NCI-H2227 (cell line): ENCODE data around the gene SH3TC1.

Experiments
- DNase-seq: peaks from one replicate; lab custom pipeline; 2025; ENCODE audit not compliant: unreplicated experiment; lab: John Stamatoyannopoulos, UW

The SH3TC1 gene

DNA sequence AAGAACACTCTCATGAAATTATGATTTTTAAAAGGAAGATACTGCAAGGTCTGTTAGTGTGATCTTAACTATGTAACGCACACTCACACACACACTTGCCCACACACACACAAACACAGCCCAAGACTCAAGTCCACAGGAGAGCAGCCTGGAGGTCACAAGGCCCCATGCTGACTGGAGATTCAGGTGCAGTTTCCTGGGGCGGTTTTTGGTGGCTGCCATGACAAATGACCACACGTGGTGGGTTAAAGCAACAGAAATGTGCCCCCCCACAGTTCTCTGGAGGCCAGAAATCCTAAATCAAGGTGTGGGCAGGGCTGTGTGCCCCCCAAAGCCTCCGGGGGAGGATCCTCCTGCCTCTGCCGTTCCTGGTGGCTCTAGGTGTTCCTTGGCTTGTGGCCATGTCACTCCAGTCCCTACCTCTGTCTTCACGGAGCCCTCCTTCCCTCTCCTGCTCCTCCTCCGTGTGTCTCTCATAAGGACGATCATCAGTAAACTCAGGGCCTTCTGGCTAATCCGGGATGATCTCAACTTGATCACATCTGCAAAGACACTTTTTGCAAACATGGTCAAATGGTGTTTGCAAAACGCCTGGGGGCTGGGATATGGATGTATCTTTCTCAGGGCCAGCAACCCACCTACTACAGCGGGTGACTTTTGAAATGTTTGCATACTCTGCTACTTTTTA, 60.8 kb downstream of the SH3TC1 start:
- no peak for DNase-seq

DNA sequence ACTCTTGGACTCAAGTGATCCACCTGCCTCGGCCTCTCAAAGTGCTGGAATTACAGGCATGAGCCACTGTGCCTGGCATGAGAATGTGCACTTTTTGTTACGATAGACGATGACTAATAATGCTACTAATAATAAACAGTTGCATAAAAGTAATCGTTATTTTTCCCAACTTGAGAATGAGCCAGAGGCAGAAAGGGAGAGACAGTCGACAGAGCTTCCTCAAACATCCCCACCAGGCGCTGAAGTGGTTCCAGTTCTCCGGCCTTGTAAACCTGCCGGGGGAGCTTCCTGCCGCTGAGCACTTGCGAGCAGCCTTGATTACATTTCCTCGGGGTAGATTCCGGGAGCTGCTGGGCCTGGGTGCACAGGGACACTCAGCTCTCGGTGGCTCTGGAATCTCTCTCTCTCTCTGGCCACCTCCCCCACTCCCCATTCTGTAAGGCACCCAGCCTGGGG, 61.6 kb downstream of the SH3TC1 start:
- DNase-seq = no peak

DNA sequence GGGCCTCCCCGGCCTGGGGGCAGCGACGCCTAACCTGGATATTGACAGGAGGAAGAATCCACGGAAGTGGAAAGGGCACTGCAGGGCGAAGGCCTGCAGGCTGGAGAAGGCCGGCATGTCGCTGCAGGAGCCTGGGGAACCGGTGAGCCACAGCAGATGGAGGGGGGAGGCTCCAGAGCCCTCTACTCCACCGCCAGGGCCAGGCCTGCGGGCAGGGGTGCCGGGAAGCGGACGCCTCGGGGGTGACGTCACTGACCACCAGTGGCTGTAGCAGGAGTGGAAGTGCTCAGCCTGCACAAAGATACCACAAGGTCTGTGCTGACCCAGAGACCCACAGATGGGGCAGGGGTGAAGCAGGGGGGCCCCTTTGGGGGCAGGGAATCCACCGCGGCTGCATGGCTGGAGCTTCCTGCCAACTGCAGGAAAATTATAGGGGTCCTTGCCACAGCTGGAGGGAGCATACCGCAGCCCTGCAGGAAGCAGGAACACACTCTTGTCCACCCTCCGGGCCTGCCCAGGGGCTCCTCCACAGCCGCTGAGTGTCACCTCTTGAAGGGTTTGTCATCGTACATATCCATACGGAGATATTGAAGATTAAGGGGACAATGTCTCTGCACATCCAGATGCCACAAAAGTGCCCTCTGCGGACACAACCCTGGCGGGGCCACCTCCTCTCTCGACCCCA, 62.9 kb downstream of the SH3TC1 start:
- DNase-seq = no peak

DNA sequence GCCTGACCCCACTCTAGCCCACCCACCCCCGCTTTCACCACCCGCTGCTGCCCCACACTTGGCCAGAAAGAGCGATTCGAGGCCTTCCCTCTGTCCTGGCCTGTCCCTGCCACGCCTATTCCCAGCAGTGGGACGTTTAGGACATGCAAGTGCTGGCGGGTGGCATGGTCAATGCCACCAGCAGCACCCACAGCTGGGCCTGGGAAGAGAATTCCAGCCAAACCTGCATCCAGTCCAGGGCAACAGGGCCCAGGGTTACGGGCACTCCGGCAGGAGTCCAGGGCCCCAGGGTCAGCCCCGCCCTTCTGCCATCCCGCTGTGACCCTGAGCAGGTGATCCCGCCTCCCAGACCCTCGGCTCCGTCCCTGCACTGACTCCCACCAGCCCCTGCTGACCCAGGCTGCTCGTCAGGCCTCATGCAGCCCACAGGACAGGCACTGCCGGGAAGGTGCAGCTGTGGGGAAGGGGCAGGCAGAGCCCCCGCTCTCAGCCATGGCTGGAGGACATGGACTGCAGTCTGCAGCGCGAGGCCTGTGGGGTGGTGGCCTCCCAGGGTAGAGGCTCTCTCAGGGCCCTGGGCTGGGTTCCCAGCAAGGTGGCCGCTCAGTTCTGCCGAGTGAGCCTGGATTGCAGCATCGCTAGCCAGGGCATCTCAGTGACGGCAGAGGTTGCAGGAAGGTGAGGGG, 63.7 kb downstream of the SH3TC1 start:
- DNase-seq = no peak

DNA sequence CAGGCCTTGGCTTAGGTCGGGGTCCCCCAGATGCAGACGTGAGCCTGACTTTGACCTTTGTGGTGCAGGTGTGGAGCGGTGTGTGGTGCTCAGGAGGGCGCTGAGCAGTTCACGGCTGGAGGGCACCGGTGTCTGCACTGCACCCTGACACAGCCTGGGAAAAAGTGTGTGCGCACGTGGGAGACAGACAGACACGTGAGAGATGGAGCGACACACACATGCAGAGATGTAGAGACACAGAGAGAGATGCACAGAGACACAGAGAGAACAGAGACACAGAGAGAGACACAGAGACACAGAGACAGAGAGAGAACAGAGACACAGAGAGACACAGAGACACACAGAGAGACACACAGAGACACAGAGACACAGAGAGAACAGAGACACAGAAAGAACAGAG, 64.3 kb downstream of the SH3TC1 start:
- DNase-seq = no peak

DNA sequence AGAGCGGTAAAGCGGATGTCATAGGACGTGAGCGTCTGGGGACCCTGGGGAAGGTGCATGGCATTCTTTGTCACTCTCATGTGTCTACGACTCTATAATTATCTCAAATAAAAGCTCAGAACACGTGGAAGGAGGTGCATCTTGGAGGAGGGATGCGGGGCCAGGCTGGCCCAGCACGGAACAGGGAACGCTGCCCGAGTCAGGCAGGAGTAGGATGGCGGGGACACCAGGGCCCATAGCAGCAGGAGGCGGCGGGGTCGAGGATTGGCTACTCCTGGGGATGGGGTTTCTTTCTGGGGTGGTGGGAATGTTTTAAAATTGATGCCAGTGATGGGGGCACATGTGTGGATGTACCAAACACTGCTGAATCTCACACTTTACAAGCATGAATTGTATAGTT, 65.0 kb downstream of the SH3TC1 start:
- DNase-seq = peak; percentile 27

DNA sequence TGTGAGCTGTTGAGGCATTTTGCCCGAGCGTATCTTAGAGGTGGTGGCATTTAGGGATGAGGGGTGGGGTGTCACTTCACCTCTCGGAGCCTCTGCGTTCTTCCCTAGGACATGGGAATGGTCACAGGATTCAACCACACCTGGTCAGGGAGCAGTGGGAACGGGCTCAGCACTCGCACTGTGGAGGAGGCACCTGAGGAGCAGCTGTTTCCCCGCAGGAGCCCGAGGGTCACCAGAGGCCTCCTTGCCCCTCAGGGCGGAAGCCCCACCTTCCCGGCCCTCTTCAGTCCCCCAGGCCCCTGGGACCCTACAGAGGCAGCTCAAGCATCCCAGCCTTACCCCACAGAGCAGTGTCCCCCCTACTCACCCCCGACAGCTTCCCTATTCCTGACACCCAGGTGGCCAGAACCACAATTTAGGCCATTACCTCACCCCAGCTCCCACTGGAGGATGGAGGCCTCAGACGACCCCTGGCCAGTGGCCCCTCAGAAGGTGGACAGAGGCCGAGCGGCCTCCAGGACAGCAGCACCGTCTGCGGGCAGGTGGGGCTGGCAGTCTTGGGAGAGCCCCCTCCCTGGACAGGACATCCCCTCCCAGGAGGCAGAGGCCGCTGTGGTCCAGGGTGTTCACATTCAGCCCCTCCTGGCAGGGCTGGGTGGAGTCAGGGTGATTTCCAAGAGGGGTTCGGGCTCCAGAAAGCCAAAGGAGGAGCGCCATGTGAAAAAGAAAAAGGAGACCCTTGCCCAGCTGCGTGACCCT, 66.3 kb downstream of the SH3TC1 start:
- no peak for DNase-seq

DNA sequence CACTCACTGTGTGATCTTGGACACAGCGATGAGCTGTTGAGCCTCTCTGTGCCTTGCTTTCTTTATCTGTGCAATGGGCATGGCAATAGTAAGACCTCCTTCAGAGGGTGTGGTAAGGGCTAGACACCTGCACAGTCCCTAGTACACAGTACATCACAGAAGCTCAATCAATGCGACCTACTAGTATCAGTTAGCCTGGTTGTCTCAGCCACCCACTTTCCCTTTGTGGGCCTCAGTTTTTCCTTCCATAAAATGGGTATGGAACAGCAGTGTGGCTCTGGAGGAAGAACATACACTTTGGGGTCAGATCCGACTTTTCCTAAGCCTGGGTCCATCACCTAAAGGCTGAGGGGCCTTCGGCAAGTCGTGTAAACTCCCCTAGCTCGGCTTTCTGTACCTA, 67.0 kb downstream of the SH3TC1 start:
- no peak for DNase-seq

DNA sequence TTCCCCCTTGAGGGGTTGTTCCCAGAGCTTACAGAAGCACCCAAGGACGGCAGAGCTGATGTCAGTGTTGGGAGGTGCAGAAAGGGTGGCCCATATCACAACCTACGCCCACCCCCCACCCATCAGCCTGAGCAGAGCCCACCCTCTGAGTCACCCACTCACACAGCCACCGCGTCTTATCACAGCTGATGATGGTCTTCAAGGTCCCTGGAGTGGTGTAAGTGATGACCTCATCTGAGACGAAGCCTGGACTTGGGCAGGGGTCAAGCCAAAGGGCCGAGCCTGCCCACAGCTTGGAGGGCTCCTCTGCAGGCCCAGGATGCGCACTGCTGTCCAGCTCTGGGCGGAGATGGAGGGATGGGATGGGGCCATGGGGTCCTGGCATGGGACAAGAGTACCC, 67.4 kb downstream of the SH3TC1 start:
- DNase-seq = no peak

DNA sequence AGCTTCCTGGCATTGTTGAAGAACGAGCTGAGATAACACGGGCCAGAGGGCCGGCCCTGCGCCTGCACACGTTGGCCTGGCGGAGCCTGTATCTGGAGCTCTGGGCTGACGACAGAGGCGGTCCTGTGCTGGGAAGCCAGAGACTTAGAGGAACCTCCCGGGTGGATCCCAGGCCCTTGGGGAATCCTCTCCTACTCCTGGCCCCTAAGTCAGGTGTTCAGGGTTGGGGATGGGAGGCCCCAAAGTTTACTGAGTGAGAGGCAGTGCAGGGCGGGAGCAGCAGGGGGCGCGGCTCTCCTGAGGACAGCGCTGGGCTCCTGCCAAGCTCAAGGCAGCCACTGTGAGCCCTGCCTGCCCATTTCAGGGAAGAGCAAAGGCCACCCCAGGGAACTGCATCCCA, 68.0 kb downstream of the SH3TC1 start:
- no peak for DNase-seq

DNA sequence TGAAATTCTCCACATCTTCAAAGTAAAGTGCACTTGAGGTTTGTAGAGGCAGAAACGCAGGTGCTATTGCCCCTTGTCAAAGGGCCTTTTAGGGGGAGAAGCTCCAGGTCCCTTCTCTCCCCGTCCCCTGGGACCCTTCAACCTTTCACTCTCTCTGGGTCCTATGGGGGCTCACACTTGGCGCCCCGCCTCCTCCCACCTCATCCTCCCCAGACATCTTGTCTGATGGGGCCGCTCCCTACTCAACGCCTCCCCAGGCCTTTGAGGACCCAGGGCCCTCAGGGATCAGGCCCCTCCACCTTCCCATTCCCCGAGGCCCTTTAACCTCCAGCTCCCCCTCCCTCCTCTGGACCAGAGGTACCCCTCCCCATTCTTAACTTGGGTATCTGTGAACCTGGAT, 69.1 kb downstream of the SH3TC1 start:
- DNase-seq = no peak

DNA sequence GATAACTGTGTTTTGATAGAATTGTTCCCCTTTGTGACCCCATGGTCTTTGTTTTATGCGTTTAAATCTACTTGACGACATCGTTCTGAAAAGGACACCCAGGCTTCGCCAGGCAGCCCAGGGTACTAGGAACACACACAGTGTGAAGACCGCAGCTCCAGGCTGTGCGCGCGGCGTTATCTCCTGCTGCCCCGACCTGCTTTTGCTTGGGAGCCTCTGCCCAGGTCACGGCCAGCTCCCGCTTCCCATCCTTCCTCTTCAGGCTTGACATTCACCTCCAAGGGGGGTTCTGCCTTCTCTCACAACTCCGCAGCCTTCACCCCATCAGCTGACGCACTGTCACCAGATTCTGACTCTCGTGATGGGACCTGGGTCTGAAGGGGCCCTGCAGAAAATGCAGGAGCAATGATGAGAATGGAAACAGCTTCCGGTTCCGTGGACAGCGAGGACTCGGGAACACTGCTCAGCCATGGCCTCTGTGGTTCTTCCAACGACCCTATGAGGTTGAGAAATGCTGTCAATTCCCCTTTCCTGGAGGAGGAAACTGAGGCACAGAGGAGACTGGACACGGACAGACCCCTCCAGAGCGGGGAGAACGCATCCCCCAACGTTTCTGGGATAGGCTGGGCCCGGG, 69.9 kb downstream of the SH3TC1 start:
- no peak for DNase-seq

DNA sequence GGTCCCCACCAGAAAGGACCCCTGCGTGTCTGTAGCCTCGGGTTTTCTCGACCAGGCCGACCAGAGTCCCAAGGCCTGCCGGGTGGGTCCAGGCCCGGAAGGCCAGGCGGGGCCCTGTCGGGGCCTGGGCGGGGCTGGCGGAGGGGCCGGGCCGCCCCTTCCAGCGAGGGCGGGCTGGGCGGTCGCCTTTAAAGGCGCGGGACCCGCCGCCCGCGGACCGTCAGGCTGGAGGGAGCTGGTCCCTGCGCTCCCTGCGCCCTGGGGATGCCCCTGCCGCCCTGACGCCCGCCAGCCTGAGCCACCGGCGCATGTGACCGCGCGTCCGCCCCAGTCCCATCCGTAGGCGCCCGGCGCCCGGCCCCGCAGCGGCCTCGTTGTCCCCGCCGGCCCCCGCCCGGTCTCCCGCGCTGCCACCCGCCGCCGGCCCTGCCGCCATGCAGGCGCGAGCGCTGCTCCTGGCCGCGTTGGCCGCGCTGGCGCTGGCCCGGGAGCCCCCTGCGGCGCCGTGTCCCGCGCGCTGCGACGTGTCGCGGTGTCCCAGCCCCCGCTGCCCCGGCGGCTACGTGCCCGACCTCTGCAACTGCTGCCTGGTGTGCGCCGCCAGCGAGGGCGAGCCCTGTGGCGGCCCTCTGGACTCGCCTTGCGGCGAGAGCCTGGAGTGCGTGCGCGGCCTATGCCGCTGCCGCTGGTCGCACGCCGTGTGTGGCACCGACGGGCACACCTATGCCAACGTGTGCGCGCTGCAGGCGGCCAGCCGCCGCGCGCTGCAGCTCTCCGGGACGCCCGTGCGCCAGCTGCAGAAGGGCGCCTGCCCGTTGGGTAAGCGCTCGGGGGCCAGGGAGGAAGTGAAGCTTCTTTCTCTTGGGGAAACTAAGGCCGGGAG, 70.7 kb downstream of the SH3TC1 start, which contains the start of gene HTRA3:
TSS of gene HTRA3 (plus strand) at position 220 of the 883 bp plus-strand sequence. CDS start at position 435, 215 bp downstream.
- DNase-seq = peak; percentile 47

DNA sequence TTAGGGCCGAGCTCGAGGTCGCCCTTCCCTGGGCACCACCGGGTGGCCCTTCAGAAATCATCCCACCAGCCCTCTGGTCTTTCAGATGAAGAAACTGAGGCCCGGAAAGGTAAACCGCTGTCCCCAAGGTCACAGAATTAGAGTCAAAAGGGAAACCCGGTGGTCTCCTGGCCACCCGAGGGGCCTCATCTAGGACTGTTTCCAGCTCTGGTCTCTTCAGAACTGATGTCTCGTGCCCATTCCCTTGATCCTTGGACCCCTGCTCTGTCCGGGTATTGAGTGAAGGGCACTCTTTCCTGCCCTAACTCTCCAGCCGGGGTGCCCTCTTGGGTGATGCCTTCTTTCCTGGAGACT, 71.3 kb downstream of the SH3TC1 start:
- DNase-seq = no peak

DNA sequence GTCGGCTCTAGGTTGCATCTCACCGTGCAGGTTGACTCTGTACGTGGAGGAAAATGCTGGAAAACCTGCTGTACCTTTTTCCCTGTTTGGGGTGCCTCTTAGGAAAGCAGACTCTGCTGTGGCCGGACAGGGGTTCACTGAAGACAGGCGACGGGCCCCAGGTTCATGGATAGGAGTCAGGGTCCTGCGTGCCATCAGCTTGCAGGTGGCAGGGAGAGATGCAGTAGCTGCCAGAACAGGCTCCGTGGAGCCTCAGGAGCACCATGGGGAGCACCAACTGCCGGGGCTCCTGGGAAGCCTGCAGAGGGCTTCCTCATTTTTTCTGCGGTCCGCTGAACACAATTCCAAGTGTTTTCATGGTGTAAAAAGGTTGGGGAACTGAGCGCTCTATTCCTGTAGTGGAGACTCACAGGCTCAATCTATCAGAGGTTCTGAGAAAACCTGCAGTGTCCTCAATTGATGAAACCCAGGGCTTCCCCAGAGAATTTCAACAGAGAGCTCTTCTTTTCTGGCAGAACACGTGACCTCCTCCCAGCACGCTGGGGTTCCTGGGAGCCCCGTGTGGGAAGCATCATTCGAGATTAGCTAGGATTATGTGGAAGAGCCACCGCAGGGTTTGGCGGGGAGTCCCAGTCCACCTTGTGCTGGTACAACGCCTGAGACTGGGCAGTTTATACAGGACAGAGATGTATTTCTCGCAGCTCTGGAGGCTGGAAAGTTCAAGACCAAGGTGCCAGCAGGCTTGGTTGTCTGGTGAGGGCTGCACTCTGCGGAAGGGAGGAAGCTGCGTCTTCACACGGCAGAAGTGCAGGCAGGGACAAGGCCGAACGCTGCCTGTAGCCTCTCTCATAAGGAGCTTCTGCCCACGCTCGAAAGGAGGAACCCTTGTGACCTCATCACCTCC, 72.1 kb downstream of the SH3TC1 start:
- DNase-seq = no peak

DNA sequence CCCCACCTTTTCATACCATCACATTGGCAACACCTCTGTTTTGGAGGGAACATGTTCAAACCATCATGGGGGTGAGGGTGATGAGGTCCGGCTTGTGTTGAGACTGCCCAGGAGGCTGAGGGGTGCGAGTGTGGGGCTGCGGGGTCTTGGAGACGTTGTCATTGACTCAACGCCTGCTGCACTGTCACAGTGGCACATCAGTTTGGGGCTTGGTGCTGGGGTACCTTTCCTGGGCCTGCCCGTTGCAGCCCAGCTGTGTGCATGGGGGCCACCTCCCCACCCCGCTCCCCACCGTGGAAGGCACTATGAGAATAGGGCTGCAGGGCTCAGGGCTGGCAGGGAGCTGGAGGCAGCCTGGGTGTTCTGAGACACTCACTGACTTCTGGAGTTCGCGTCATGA, 72.7 kb downstream of the SH3TC1 start:
- no peak for DNase-seq

DNA sequence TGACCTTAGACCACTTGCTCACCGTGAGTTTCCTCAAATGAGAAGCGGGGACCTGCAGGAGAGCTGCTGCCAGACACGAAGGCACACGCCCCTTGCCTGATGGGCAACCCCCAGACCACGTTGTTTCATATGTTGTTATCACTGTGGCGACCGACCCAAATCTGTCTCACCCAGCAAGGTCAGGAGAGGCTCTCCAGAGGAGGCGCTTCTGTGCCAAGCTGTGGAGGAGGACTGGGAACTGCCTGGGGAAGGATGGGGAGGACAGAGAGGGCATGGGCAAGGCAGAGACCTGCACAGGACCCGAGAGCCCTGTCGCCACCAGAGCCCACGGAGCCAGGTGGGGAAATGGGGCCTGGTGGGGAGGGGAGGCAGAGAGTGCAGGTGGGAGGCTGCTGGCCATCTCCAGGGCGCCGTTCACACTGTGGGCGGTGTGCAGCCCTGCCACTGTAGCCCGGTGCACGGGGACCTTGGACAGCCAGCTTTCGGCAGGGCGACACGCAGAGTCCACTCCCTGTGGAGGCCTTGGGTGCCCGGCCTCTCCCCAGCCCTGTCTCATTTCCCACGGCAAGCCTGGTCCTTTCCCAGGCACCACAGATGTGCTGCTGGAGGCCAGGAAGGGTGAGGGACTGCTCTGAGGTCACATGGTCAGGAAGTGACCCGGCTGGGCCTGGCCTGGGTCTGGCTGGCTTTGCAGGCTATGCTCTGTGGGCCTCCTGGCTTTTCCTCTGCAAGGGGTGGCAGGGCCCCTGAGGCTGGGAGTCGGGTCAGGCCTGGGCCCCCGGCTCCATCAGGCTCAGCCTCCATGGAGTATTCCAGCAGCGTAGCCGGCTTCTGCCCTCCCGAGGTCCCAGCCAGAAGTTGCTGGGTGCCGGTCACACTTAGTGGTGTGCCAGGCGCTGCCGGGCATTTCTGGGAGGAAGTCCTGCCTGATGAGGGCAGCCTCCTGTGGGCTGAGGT, 73.7 kb downstream of the SH3TC1 start:
- DNase-seq = no peak

DNA sequence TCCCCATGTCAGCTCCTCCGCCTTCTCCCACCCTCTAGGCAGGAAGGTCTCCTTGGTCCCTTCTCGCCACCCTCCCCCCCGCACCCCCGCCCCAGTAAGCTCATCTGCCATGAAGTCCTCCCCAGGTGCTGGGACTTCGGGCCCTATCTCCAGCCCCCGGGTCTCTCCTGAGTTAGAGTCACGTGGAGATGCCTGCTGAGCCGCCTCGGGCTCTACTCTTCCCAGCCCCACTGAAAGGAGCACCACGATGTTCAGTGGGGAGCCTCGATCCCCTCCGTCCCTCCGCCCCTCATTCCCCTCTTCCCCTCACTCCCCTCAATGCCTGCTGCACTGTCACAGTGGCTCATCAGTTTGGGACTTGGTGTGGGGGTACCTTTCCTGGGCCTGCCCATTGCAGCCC, 74.4 kb downstream of the SH3TC1 start:
- DNase-seq = no peak
